H1 (cell line): ENCODE measurements around the gene CS. TPM values are rescaled to one million over a fixed set of nuclear protein-coding genes. Genes with fewer than 3 reads are reported as not detected.

Source experiments
- PHF8 ChIP-seq: fragments of 200-600 bp; sonication (generic); conservative IDR thresholded peaks from 2 replicates; pipeline ENCODE4 v1.7.1; 2012; ENCODE audit warnings: low read depth, mild to moderate bottlenecking, inconsistent platforms, low read length, moderate library complexity
- polyA plus RNA-seq, 7 experiments: library from polyadenylated mRNA; depleted of rRNA in 3 of 7; stranded (reverse) in 5 of 7; unstranded in 2 of 7; fragments of >200 nt in 5 of 7; fragments of 200-250 nt in 2 of 7; gene quantifications; 1 replicate in 5 of 7; 2 replicates in 1 of 7; 4 replicates in 1 of 7; pipeline versions ENCODE4 v1.2.1 to v1.2.3, GENCODE V29; 2011 to 2013; ENCODE audit warnings: missing spikeins in 2 of 7, mixed read lengths in 2 of 7
- total RNA-seq: library from RNA; stranded (reverse); fragmentation: NEBNext Ultra II Directional; extraction: Animal tissue kit (Norgen Biotek cat#: 25700); gene quantifications from 2 replicates; pipeline ENCODE4 v1.2.1, GENCODE V29; 2021

CS gene
- total and polyA plus RNA-seq, 2 of the 8 experiments (the other 6 are each of a cell fraction or from before 2014, with no cell fraction given) = 96.6 to 238 TPM

GRCh38 chr12:56242986-56243385 is 57.1 kb downstream of the CS start (continued):
- no peak for TF ChIP-seq PHF8
